Measurements from ENCODE around the gene KLF5.

Gene KLF5

GRCh38 chr13:73059460-73060250 is 850 bp downstream of the KLF5 start:
- DNase-seq (ENCODE audit: low read depth, low spot score), result peak; percentile 83

- DNase-seq (ENCODE audit: low read depth, low spot score), result peak; percentile 66
Measured at GRCh38 chr13:73060251-73061160, 1.7 kb downstream of the KLF5 start.

- DNase-seq (ENCODE audit: low read depth, low spot score), result no peak
Measured at GRCh38 chr13:73061473-73061872, 2.7 kb downstream of the KLF5 start.

DNA sequence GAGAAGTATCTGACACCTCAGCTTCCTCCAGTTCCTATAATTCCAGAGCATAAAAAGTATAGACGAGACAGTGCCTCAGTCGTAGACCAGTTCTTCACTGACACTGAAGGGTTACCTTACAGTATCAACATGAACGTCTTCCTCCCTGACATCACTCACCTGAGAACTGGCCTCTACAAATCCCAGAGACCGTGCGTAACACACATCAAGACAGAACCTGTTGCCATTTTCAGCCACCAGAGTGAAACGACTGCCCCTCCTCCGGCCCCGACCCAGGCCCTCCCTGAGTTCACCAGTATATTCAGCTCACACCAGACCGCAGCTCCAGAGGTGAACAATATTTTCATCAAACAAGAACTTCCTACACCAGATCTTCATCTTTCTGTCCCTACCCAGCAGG is 3.1 kb downstream of the KLF5 start:
- no peak for DNase-seq (ENCODE audit: low read depth, low spot score)

DNA sequence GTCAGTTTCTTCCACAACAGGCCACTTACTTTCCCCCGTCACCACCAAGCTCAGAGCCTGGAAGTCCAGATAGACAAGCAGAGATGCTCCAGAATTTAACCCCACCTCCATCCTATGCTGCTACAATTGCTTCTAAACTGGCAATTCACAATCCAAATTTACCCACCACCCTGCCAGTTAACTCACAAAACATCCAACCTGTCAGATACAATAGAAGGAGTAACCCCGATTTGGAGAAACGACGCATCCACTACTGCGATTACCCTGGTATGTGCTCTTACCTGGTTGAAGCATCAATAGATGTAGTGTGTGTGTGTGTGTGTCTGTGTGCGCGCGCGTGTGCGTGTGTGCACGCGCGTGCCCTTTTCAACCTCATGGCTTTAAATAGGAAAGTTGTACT is 3.7 kb downstream of the KLF5 start:
- no peak for DNase-seq (ENCODE audit: low read depth, low spot score)

GRCh38 chr13:73063166-73063565 is 4.4 kb downstream of the KLF5 start:
- DNase-seq (ENCODE audit: low read depth, low spot score), result no peak

DNA sequence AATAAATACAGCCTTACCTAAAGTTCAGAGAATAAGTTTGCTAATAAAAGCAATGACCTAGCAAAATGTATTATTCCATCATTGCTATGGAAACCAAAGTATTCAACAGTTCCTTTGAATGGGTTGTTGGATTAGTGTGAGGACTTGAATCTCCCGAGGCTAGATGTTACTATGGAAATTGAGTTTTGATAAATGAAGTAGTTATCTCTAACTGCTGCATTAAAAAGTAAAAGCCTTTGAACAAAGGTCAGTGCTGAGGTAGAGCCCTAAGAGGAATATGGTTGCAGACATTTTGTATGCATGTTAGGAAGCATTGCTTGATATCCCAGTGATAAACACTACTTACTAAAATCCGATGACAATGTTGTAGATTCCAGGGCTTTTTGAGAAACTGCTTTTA is 6.2 kb downstream of the KLF5 start:
- no peak for DNase-seq (ENCODE audit: low read depth, low spot score)

DNA sequence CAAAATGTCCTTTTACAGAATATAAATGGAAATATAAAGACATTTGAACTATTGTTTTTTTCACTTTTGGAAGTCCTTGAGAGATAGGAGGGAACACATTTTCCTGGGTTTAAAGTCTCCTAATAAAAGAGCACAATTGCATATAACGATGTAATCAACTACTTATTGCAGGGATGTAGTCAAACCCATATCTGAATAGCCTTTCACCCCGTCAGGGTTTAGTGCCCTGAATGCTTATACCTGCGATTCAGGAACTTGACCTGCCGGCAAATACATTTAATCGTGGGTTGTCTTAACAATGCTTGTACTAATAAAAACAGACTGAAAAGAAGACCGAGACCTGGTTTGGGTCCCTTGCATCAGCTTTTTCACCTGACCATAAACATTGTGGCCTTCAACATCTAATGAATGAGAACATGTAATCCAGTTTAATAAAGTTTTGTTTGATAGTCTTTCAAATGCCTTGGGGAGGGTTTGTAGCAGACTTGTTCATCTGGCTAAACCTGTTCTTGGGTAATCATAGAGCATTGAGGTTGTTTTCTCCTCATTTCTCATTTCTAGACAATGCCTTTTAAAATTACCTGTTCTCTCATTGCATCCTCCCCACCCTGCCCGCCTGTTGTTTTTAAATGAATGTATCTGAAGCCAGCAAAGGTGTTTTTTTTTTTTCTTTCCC is 7.0 kb downstream of the KLF5 start:
- DNase-seq (ENCODE audit: low read depth, low spot score), result no peak

- peak; percentile 41 for DNase-seq (ENCODE audit: low read depth, low spot score)
Measured at GRCh38 chr13:73069206-73069805, 10.5 kb downstream of the KLF5 start.

DNA sequence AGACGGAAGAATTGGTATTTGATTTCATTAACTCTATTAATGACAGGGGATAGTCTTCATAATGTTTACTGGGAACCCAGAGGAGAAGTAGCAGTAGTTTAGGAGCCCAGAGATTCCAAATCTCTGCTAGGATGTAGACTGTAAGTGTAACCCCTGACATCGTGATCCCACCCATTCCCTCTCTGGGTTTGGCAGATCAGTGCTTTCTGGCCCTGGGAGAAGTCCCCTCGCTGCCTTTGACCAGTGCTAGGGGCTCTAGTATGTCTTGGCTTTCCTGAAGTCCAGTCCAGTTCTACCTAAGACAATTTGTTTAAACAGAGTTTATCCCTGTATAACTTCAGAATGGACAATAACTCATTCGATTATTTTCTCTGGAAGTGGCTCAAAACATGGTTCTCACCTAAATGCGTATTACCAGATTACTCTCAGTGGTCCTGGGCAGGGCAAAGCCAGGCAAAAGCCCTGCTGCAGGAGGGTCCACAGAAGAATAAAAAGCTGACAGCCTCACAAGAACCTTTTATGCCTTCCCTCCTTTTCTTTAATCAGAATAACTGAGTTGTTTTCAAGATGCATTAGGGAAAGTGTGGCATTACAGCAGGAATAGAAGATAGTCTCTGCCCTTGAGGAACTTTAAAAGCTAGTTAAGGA is 11.8 kb downstream of the KLF5 start:
- DNase-seq (ENCODE audit: low read depth, low spot score), result no peak

GRCh38 chr13:73072239-73072900 is 13.6 kb downstream of the KLF5 start:
- no peak for DNase-seq (ENCODE audit: low read depth, low spot score)

GRCh38 chr13:73073050-73073449 is 14.2 kb downstream of the KLF5 start:
- DNase-seq (ENCODE audit: low read depth, low spot score), result peak; percentile 54

GRCh38 chr13:73074014-73074413 is 15.2 kb downstream of the KLF5 start:
- DNase-seq (ENCODE audit: low read depth, low spot score), result no peak

- no peak for DNase-seq (ENCODE audit: low read depth, low spot score)
Measured at GRCh38 chr13:73074926-73075325, 16.1 kb downstream of the KLF5 start.

GRCh38 chr13:73075546-73075945 is 16.7 kb downstream of the KLF5 start:
- DNase-seq (ENCODE audit: low read depth, low spot score), result no peak

DNA sequence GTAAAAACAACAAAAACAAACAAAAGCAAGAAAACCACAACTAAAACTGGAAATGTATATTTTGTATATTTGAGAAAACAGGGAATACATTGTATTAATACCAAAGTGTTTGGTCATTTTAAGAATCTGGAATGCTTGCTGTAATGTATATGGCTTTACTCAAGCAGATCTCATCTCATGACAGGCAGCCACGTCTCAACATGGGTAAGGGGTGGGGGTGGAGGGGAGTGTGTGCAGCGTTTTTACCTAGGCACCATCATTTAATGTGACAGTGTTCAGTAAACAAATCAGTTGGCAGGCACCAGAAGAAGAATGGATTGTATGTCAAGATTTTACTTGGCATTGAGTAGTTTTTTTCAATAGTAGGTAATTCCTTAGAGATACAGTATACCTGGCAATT is 17.1 kb downstream of the KLF5 start:
- DNase-seq (ENCODE audit: low read depth, low spot score), result no peak

DNA sequence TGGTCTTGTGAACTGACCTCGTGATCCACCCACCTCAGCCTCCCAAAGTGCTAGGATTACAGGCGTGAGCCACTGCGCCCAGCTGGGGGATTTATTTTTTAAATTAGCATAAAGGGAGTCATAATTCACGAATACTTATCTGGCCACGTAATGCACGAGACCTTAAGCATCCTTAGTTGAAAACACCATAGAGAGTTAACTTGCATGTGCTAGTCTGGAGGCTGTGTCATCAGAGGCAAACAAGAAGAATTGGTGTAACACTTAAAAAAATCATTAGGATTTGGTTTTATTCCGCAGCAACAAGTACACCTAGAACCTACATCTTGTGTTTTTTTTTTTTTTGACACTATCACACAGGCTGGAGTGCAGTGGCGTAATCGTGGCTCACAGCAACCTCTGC is 19.1 kb downstream of the KLF5 start:
- DNase-seq (ENCODE audit: low read depth, low spot score), result no peak

DNA sequence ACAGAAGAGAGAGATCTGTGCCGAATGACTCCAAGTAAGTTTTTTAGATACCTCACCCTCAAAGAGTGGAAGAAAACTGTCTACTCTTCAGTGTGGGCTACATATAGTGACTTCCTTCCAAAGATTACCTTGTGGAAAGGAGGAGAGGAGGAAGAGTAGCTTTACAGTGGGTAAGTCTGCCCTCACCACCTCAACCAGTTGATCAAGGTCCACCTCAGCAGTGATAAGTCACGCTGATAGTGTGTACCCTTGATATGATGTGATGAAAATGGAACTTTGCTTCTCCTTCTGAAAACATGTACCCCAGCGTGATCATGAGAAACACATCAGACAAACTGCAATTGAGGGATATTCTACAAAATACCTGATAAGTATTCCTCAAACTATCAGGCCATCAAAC is 20.6 kb downstream of the KLF5 start:
- DNase-seq (ENCODE audit: low read depth, low spot score), result no peak

- no peak for DNase-seq (ENCODE audit: low read depth, low spot score)
Measured at GRCh38 chr13:73081256-73081915, 22.6 kb downstream of the KLF5 start.

- DNase-seq (ENCODE audit: low read depth, low spot score), result no peak
Measured at GRCh38 chr13:73082471-73082870, 23.7 kb downstream of the KLF5 start.

All from astrocyte of the hippocampus (primary cell).